Raji (cell line): ENCODE results near the gene GRHL3.

Experiments used
- POLR2A ChIP-seq: IDR thresholded peaks from 2 replicates; pipeline ENCODE4 v1.6.1; 2011; ENCODE audit warnings: low read depth, low read length, control low read depth; ENCODE audit not compliant: insufficient read depth

The GRHL3 gene

DNA sequence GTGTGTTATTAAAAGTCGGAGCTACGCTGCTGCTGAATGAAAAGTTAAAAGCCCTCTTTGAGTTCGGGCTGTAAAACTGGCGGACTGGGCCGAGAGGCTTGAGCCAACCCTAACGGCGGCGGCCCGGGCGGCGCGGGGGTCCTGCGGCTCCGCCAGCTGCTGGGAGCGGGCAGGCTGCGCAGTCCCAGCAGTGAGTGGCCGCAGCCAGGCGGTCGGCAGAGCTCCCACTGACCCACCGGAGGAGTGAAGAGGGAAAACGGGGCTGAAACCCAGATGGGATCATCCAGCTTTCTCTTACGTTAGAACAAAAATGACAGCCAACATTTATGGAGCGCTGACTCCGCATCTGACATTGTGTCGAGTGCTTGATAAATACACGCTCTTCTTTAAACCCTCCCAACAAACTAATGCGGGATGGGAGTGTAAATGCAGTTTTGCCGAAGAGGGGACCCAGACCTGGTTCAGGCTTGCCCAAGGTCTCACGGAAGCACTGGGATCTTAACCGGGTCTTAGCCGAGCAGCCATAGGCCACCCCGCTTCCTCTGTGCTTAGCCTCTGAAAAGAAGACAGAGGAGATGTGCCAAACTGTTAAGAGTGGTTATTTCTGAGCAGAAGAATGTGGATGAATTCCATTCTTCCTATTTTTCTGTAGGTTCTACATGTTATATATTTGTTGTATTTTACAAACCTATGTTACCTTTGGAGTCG, 3.5 kb downstream of the GRHL3 start:
- TF ChIP-seq POLR2A, result no peak

DNA sequence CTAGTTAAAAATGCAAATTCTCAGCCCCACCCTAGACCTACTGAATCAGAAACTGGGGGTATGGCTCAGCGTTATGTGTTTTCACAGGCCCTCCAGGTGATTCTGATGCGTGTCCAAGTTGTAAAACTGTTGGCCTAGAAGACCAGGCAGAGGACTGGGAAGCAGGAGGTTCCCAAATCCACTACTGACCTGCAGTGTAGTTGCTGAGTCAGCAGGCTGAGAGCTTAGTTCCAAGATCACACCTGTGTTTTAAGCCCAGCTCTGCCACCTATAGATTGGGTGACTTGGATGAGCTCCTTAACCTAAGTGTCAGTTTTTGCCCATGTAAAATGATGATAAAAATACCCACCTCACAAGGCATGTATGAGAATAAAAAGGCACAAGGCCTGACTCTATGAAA, 4.1 kb downstream of the GRHL3 start:
- no peak for TF ChIP-seq POLR2A

- no peak for TF ChIP-seq POLR2A
Measured at GRCh38 chr1:24324903-24325302, 5.7 kb downstream of the GRHL3 start.

DNA sequence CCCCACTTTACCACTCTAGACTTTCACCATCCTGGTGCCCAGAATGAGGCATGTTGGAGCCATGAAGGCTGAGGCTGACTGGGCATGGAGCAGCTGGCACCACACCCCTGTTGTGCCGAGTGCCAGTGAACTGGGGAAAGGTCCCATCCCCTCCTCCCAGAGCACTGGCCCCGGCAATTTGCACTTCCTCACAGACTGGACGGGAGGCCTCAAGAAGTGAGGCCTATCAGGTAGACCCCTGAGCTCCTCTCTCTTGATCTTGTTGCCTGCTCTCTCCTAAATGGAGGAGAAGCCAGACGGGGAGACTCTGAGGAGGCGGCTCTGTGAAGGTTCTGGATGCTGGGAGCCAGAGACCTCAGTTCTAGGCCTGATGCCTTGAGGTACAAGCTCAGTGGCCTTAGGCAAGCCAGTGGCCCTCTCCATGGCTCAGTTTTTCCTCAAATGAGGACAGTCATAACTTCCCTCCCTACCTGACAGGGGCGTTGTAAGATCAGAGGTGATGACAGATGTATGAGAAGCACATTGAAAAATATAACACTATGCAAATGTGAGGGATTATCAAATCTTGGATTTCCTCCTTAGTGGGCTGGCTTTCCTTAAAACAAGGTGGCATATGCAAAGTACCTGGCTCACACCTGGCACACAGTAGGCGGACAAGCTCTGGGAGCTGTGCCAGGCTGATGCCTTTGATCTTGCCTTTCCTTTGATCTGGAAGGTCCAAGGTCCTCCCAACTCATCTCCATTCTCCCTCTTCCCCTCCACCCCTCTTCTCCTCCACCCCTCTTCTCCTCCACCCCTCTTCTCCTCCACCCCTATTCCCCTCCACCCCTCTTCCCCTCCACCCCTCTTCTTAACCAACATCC, 6.7 kb downstream of the GRHL3 start:
- no peak for TF ChIP-seq POLR2A

GRCh38 chr1:24327486-24327885, 8.3 kb downstream of the GRHL3 start:
- TF ChIP-seq POLR2A, result no peak

- TF ChIP-seq POLR2A, result no peak
Measured at GRCh38 chr1:24327891-24328290, 8.7 kb downstream of the GRHL3 start.

DNA sequence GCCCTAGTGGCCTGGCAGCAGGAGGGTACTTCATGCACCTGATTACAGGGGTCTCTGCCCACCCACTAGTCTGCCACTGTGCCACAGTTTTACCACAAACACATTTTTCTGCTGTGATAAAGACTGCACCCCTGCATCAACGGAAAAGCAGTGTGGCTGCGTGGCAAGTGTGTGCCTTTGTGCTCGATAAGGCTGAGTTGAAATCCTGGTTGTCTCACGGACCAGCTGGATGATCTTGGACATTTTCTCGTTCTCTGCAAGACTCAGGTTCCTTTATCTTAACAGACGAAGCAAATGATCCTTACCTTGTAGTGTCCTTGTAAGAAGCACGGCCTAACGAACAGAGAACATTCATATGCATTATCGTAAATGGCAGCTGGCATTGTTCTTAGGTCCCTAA, 10.2 kb downstream of the GRHL3 start:
- TF ChIP-seq POLR2A, result no peak

DNA sequence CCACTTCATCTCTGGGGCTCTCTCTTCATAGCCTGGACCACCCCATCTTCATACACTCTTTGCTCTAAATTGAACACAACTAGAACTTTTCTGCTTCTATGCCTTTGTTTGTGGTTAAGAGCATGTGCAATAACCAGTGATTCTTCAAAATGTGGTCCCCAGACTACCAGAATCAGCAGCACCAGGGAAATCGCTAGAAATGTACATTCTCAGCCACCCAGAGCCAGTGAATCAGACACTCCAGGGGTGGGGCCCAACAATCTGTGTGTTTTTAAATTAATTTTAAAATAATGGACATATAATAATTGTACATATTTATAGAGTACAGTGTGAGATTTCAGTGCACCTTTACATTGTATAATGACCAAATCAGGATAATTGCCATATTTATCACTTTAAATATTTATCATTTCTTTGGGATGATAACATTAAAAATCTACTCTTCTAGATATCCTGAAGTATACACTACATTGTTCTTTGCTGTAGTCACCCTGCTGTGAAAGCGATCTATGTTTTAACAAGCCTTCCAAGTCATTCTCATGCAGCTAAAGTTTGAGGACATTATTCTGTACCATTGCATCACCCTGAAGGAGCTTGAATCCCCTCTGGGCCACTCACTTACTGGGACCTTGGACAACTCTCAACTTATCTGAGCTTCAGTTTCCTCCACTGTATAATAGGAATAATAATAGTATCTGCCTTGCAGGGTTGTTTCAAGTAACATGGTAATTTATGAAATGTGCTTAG, 10.8 kb downstream of the GRHL3 start:
- no peak for TF ChIP-seq POLR2A

DNA sequence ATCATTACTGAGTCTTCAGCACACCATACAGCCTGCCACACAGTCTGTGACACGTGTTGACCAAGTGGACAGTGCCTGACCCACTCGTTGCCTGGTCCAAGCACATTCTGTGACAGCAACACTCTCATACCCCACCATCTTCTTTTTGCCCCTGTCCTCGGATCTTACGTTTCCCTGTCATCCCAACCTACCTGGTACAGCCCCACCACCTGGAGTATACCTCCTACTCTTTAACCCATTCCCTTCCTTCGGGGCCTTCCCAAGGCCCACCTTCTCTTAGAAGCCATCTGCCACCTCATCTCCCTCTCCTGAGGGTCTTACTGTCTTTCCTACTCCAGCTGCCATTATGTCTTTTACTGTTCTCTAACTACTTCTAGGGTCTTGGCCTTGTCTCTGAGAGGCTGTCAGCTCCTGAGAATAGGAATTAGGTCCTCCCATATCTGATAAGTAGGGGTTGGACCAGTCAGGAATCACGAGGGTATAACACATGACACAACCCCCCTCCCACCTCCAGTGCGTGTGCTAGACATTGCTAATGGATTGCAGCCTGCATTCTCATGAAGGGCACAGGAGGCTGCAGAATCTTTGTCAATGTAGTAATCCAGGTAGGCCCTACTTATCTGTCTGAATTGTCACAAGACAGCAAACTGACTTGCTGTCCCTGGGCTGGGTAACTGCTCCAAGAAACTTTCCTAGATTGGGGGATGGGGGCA, 13.0 kb downstream of the GRHL3 start:
- no peak for TF ChIP-seq POLR2A

- no peak for TF ChIP-seq POLR2A
Measured at GRCh38 chr1:24336075-24336474, 16.9 kb downstream of the GRHL3 start.

DNA sequence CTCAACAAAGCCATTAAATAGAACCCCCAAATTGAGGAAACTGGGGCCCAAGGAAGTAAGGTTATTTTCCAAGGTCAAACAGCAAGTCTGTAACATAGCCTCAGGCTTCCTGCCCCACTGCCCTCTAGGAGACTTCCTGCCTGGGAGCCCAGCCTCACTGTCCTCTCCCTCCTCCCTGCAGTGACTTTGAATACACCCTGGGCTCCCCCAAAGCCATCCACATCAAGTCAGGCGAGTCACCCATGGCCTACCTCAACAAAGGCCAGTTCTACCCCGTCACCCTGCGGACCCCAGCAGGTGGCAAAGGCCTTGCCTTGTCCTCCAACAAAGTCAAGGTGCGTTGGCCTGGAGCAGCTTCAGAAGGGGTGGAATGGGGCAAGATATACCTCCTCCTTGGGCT, 18.3 kb downstream of the GRHL3 start:
- no peak for TF ChIP-seq POLR2A

DNA sequence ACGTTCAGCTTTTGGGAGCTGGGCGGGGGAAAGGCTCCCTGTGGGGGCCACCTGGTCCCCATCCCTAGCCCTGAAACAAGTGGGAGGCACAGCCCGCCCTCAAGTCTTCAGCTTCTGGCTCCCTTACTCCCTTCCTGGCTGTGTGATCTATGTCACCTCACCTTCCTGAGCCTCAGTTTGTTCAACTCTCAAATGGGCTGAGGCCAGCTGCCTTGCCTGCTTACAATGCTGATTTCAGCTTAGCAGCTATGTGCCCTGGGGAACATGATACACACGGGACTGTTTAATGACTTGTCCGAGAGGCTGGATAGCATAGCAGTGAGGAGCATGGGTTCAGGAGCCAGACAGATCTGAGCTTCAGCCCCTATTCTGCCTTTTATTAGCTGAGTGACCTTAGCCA, 19.3 kb downstream of the GRHL3 start:
- TF ChIP-seq POLR2A, result no peak

GRCh38 chr1:24339996-24340395, 20.8 kb downstream of the GRHL3 start:
- TF ChIP-seq POLR2A, result no peak

GRCh38 chr1:24340770-24341169, 21.6 kb downstream of the GRHL3 start:
- TF ChIP-seq POLR2A, result no peak

DNA sequence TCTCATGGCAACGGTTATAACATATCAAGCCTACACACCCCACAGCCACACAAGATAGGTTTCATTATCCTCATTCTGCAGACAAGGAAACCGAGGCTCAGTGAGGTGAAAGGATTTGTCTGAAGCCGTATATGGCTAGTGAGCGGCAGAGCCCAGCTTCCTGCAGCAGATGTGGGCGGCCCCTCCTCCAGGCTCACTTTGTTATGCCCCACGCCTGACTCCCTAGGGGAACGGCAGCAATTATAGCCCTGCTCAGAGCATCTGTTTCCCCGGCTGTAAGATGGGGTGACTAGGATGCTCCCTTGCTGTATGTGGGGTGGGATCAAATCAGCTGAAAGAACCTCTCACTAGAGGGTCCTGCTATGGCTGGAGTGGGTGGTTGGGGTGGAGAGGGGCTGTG, 22.1 kb downstream of the GRHL3 start:
- TF ChIP-seq POLR2A, result no peak
